ENCODE measurements around the gene DCUN1D3.

DNA sequence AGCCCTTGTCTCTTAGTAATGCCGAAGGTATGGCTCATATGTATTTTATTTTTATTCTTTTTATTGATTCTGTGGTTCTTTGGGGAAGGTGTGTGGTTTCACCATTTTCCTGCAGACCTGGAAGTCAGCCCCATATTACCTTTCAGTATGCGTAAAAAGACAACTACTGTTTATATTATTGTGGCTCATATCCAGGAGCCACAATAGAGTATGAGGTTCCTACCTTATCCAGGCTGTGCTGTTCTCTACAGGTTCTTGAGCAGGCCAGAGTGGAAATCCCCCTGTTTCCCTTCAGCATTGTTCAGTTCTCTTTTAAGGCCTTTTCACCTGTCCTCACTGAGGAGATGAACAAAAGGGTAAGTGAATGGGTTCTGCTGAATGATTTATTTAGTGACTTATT lies 60.7 kb downstream of the DCUN1D3 start:
- TF ChIP-seq EP300 (IDR thresholded peaks at IDR 0.05) (no peak), HDAC2 (IDR thresholded peaks at IDR 0.05) (no peak), POLR2A (IDR thresholded peaks at IDR 0.05; ENCODE audit: low read length) (no peak), ZFP36 (IDR thresholded peaks at IDR 0.05; ENCODE audit: borderline replicate concordance, partially characterized antibody) (no peak), KDM5A (IDR thresholded peaks at IDR 0.05) (no peak), ZSCAN20 (CRISPR knock-in tag; IDR thresholded peaks at IDR 0.05) (no peak)
- TF ChIP-seq, protein P1, sequence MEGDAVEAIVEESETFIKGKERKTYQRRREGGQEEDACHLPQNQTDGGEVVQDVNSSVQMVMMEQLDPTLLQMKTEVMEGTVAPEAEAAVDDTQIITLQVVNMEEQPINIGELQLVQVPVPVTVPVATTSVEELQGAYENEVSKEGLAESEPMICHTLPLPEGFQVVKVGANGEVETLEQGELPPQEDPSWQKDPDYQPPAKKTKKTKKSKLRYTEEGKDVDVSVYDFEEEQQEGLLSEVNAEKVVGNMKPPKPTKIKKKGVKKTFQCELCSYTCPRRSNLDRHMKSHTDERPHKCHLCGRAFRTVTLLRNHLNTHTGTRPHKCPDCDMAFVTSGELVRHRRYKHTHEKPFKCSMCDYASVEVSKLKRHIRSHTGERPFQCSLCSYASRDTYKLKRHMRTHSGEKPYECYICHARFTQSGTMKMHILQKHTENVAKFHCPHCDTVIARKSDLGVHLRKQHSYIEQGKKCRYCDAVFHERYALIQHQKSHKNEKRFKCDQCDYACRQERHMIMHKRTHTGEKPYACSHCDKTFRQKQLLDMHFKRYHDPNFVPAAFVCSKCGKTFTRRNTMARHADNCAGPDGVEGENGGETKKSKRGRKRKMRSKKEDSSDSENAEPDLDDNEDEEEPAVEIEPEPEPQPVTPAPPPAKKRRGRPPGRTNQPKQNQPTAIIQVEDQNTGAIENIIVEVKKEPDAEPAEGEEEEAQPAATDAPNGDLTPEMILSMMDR (IDR thresholded peaks at IDR 0.05) = no peak
- TF ChIP-seq, protein P2, sequence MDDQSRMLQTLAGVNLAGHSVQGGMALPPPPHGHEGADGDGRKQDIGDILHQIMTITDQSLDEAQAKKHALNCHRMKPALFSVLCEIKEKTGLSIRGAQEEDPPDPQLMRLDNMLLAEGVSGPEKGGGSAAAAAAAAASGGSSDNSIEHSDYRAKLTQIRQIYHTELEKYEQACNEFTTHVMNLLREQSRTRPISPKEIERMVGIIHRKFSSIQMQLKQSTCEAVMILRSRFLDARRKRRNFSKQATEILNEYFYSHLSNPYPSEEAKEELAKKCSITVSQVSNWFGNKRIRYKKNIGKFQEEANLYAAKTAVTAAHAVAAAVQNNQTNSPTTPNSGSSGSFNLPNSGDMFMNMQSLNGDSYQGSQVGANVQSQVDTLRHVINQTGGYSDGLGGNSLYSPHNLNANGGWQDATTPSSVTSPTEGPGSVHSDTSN (IDR thresholded peaks at IDR 0.05) = no peak
